Measurements from ENCODE around the gene BMERB1. TPM values are rescaled to one million over a fixed set of nuclear protein-coding genes. Genes with fewer than 3 reads are reported as not detected.

BMERB1 gene
- polyA plus RNA-seq, 1 of the 3 experiments (the other 2 are of a cell fraction) = 33.9 TPM

DNA sequence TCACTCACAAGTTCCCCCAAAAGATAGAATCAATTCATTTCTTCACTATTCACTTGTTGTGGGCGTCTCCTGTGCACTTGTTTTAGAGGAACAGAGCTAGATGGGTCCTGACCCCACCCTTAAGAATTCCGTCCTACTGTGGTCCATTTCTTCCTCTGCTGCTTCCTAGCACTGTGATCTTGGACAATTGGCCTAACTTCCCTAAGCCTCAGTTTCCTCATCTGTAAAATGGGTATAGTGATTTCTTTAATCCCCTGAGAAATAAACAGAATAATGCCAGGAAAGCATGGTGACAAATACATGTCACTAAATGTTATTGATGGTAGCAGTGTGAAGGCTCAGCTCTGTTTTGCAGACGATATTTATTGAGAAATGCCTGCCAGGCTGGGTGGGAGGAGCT lies 9.9 kb downstream of the BMERB1 start:
- H3K9ac ChIP-seq = no peak overlapping the region
- H3K9me2 ChIP-seq = no peaks in the 10 kb centered on the region
- no peak overlapping the region for H3K4me2 ChIP-seq
- no peak overlapping the region for H3K27ac ChIP-seq (ENCODE audit: low read depth in 2 of 2, low read length in 1 of 2)
- no peaks in the 10 kb centered on the region for H3K9me3 ChIP-seq
- H2AFZ ChIP-seq (ENCODE audit: low read depth) = no peak overlapping the region
- POLR2A ChIA-PET = no interaction called here
- peaks cover 0 to 7% of the 10 kb centered on the region in 2 experiments for H3K36me3 ChIP-seq (replicated peaks in 1 of 2; ENCODE audit: control insufficient read depth in 1 of 2, insufficient read depth in 2 of 2, low read length in 1 of 2)
- DNase-seq = no peak
- peaks cover 46% of the 10 kb centered on the region for H3K79me2 ChIP-seq (ENCODE audit: insufficient read depth)
- H4K20me1 ChIP-seq (ENCODE audit: insufficient read depth) = no peaks in the 10 kb centered on the region; the same call in none of the 2 replicates
- H3F3A ChIP-seq (replicated peaks; ENCODE audit: insufficient read depth) = peaks cover 3% of the 10 kb centered on the region
- H3K4me1 ChIP-seq (ENCODE audit: control insufficient read depth in 1 of 2, insufficient read depth in 2 of 2, low read depth in 1 of 2, low read length in 1 of 2) = 0 out of 4 replicates have a peak, but pooled peaks cover 0 to 7% of the 10 kb centered on the region in 2 experiments
- CTCF ChIA-PET = interaction anchor here (2.1 kb wide), 1 partner anchor 106 kb away, joined by 9 read pairs; no protein-coding TSS in a partner anchor
- H3K27me3 ChIP-seq (ENCODE audit: insufficient read depth) = no peaks in the 10 kb centered on the region
- 95% methylated on average over 3 of the region's 3 CpGs for WGBS (ENCODE audit: low lambda C conversion rate)
- no peak overlapping the region for H3K4me3 ChIP-seq (ENCODE audit: low read depth in 2 of 2, low read length in 1 of 2)
- TF ChIP-seq GABPA (IDR thresholded peaks at IDR 0.05; ENCODE audit: low read depth) (no peak), SMC3 (IDR thresholded peaks at IDR 0.05; ENCODE audit: low read depth, low read length) (no peak), RAD21 (IDR thresholded peaks at IDR 0.05; ENCODE audit: low read length) (no peak), NRF1 (IDR thresholded peaks at IDR 0.05; ENCODE audit: low read depth, low read length) (no peak), TCF12 (IDR thresholded peaks at IDR 0.05) (no peak), NFIC (IDR thresholded peaks at IDR 0.05; ENCODE audit: borderline replicate concordance) (no peak), EZH2phosphoT487 (IDR thresholded peaks at IDR 0.05; ENCODE audit: borderline replicate concordance, low read depth) (no peak), TEAD4 (IDR thresholded peaks at IDR 0.05; ENCODE audit: borderline replicate concordance, insufficient read depth) (no peak), MXI1 (IDR thresholded peaks at IDR 0.05; ENCODE audit: low read depth, low read length) (no peak), FOXJ3 (CRISPR knock-in tag; IDR thresholded peaks at IDR 0.05) (no peak), MEF2A (IDR thresholded peaks at IDR 0.05; ENCODE audit: borderline replicate concordance, low read depth) (no peak), CHD2 (IDR thresholded peaks at IDR 0.05; ENCODE audit: low read length, partially characterized antibody) (no peak), RXRA (IDR thresholded peaks at IDR 0.05; ENCODE audit: borderline replicate concordance, low read depth) (no peak), SIN3A (IDR thresholded peaks at IDR 0.05; ENCODE audit: borderline replicate concordance, low read depth, low read length) (no peak), EP300 (IDR thresholded peaks at IDR 0.05; ENCODE audit: borderline replicate concordance in 1 of 2, low read depth in 1 of 2, low read length in 1 of 2) (no peak), ELF1 (IDR thresholded peaks at IDR 0.05) (no peak)
- TF ChIP-seq, protein P1, sequence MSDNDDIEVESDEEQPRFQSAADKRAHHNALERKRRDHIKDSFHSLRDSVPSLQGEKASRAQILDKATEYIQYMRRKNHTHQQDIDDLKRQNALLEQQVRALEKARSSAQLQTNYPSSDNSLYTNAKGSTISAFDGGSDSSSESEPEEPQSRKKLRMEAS (IDR thresholded peaks at IDR 0.05; ENCODE audit: low read depth) = no peak
- TF ChIP-seq, protein P2, sequence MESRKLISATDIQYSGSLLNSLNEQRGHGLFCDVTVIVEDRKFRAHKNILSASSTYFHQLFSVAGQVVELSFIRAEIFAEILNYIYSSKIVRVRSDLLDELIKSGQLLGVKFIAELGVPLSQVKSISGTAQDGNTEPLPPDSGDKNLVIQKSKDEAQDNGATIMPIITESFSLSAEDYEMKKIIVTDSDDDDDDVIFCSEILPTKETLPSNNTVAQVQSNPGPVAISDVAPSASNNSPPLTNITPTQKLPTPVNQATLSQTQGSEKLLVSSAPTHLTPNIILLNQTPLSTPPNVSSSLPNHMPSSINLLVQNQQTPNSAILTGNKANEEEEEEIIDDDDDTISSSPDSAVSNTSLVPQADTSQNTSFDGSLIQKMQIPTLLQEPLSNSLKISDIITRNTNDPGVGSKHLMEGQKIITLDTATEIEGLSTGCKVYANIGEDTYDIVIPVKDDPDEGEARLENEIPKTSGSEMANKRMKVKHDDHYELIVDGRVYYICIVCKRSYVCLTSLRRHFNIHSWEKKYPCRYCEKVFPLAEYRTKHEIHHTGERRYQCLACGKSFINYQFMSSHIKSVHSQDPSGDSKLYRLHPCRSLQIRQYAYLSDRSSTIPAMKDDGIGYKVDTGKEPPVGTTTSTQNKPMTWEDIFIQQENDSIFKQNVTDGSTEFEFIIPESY (IDR thresholded peaks at IDR 0.05; ENCODE audit: borderline replicate concordance, low read depth) = no peak
- TF ChIP-seq, protein P3, sequence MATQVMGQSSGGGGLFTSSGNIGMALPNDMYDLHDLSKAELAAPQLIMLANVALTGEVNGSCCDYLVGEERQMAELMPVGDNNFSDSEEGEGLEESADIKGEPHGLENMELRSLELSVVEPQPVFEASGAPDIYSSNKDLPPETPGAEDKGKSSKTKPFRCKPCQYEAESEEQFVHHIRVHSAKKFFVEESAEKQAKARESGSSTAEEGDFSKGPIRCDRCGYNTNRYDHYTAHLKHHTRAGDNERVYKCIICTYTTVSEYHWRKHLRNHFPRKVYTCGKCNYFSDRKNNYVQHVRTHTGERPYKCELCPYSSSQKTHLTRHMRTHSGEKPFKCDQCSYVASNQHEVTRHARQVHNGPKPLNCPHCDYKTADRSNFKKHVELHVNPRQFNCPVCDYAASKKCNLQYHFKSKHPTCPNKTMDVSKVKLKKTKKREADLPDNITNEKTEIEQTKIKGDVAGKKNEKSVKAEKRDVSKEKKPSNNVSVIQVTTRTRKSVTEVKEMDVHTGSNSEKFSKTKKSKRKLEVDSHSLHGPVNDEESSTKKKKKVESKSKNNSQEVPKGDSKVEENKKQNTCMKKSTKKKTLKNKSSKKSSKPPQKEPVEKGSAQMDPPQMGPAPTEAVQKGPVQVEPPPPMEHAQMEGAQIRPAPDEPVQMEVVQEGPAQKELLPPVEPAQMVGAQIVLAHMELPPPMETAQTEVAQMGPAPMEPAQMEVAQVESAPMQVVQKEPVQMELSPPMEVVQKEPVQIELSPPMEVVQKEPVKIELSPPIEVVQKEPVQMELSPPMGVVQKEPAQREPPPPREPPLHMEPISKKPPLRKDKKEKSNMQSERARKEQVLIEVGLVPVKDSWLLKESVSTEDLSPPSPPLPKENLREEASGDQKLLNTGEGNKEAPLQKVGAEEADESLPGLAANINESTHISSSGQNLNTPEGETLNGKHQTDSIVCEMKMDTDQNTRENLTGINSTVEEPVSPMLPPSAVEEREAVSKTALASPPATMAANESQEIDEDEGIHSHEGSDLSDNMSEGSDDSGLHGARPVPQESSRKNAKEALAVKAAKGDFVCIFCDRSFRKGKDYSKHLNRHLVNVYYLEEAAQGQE (IDR thresholded peaks at IDR 0.05; ENCODE audit: low read depth, low read length) = no peak
- TF ChIP-seq, protein P4, sequence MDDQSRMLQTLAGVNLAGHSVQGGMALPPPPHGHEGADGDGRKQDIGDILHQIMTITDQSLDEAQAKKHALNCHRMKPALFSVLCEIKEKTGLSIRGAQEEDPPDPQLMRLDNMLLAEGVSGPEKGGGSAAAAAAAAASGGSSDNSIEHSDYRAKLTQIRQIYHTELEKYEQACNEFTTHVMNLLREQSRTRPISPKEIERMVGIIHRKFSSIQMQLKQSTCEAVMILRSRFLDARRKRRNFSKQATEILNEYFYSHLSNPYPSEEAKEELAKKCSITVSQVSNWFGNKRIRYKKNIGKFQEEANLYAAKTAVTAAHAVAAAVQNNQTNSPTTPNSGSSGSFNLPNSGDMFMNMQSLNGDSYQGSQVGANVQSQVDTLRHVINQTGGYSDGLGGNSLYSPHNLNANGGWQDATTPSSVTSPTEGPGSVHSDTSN (IDR thresholded peaks at IDR 0.05) = no peak
